Epithelial cell of proximal tubule (primary cell): ENCODE data around the gene TREML2. TPM values are rescaled to one million over a fixed set of nuclear protein-coding genes. Genes with fewer than 3 reads are reported as not detected.

Source experiments
- DNase-seq: peaks from one replicate; pipeline ENCODE4 v3.0.0-alpha.2; 2011; ENCODE audit warnings: low read depth
- H3K4me3 ChIP-seq: 2 replicates; pipeline ENCODE4 v1.5.1; 2011; ENCODE audit warnings: low read depth, mild to moderate bottlenecking, low read length
- CTCF ChIP-seq: conservative IDR thresholded peaks from 2 replicates; pipeline ENCODE4 v1.5.1; 2012; ENCODE audit warnings: low read depth, mild to moderate bottlenecking, low read length
- total RNA-seq: library from RNA; depleted of rRNA; stranded (reverse); fragments of >200 nt; gene quantifications from 2 replicates; pipeline ENCODE4 v1.2.3, GENCODE V29; 2015

TREML2 gene
- total RNA-seq, 1 donor from 2014 or later, result not detected

DNA sequence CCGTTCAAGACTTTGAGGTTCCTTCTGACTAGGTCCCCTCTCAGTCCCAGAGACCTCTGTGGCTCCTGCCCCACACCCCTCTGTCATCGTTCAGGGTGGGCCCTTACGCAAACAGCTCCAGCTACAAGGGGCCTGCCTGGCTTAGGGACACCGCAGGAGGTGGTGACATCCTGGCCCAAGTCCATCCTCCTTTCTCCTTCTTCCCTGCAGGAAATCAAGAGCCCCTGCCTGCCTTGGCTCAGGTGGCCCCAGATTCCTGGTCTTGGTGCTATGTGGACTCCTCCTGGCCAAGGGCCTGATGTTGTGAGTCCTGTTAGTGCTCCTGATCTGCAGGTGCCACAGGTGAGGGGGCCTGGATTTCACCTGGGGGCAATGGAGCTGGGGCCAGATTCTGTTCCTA lies 35.3 kb upstream of the TREML2 start:
- no peak for DNase-seq
- no peak for TF ChIP-seq CTCF
- H3K4me3 ChIP-seq, result no peak overlapping the region

DNA sequence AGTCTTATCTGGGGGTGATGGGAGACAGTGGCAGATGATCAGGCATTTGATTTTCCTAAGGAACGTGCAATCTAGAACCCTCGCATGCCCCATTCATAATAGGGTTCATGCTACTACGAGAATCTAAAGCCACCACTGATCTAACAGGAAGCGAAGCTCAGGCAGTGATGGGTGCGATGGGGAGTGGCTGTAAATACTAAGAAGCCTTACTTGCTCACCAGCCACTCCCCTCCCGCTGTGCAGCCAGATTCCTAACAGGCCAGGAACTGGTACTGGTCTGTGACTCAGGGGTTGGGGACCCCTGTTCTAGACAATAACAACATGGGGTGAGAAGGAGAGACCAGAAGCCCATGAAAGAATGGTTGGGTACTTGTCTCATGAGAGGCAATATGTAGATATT lies 31.7 kb upstream of the TREML2 start:
- TF ChIP-seq CTCF, result no peak
- DNase-seq, result no peak
- no peak overlapping the region for H3K4me3 ChIP-seq

- no peak for DNase-seq
- H3K4me3 ChIP-seq, result no peak overlapping the region
- TF ChIP-seq CTCF, result no peak
Observed at GRCh38 chr6:41231246-41231645, 30.3 kb upstream of the TREML2 start.

DNA sequence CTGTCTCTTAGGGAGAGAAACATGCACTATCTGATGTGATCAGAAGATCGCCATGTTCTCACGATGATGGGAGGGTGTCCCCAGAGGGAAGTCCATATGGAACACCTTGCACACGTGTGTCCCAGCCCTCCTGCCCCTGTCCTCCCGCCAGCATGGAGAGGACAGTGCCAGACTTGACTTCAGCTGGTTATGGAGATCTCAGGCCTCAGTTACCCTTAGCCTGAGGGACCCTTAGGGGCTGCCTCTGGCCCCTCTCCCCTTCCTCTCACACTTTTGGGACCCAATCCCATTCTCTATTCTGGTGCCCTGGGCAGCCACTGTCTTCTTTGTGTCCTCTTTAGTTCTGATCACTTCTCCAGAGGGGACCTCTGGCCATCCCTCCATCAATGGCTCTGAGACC lies 28.8 kb upstream of the TREML2 start:
- TF ChIP-seq CTCF, result no peak
- no peak overlapping the region for H3K4me3 ChIP-seq
- DNase-seq, result no peak

DNA sequence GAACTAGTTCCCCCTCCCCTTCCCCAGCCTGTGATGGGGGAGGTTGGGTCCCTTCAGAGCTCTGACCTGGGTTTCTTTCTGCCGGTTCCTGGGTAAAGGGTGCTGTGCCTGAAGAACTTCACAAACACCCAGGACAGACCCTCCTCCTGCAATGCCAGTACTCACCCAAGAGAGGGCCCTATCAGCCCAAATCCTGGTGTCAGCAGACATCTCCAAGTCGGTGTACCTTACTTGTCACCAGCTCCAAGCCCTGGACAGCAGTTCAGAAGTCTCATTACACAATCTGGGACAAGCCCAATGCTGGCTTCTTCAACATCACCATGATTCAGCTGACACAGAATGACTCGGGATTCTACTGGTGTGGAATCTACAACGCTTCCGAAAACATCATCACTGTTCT lies 27.7 kb upstream of the TREML2 start:
- no peak for DNase-seq
- no peak overlapping the region for H3K4me3 ChIP-seq
- no peak for TF ChIP-seq CTCF

- no peak for DNase-seq
- no peak for TF ChIP-seq CTCF
- no peak within 1 kb of the TSS for H3K4me3 ChIP-seq
Observed at GRCh38 chr6:41228096-41228495, 27.1 kb upstream of the TREML2 start, which contains the start of gene TREML4. TREML4 (plus strand) TSS chr6:41228349; CDS start chr6:41228428, 79 bp downstream.

DNA sequence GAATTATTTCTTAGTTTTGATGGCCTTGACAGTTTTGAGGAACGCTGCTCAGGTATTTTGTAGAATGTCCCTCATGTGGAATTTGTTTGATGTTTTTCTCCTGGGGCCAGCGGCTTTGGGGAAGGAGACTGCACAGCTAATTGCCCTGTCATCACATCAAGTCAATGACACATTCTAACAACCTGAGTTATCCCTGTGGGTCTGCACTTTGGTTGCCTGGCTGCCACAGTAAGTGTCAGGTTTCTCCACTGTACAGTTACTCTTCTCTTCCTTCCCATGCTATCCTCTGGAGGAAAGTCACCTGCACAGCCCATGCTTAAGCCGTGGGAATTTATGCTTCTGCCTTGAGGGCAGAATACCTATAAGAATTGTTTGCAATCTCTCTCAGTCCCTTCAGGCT lies 25.8 kb upstream of the TREML2 start:
- DNase-seq, result no peak
- H3K4me3 ChIP-seq, result no peak overlapping the region
- TF ChIP-seq CTCF, result no peak
